ENCODE data around the gene HSPB6. TPM values are rescaled to one million over a fixed set of nuclear protein-coding genes. Genes with fewer than 3 reads are reported as not detected.
A peak's percentile ranks its signal among the peaks of the same experiment; 100 is the strongest.

HSPB6 gene
- total RNA-seq, 2 donors from 2014 or later = 35.0 to 117 TPM

- no peaks in the 10 kb centered on the region for H3K27me3 ChIP-seq
- TF ChIP-seq, protein P1, sequence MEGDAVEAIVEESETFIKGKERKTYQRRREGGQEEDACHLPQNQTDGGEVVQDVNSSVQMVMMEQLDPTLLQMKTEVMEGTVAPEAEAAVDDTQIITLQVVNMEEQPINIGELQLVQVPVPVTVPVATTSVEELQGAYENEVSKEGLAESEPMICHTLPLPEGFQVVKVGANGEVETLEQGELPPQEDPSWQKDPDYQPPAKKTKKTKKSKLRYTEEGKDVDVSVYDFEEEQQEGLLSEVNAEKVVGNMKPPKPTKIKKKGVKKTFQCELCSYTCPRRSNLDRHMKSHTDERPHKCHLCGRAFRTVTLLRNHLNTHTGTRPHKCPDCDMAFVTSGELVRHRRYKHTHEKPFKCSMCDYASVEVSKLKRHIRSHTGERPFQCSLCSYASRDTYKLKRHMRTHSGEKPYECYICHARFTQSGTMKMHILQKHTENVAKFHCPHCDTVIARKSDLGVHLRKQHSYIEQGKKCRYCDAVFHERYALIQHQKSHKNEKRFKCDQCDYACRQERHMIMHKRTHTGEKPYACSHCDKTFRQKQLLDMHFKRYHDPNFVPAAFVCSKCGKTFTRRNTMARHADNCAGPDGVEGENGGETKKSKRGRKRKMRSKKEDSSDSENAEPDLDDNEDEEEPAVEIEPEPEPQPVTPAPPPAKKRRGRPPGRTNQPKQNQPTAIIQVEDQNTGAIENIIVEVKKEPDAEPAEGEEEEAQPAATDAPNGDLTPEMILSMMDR (IDR thresholded peaks at IDR 0.05) = peak in 2 of 7 experiments; percentile 32 to 36
- TF ChIP-seq POLR2A (IDR thresholded peaks at IDR 0.05) = peak in 1 of 3 donors; percentile 63
- no peaks in the 10 kb centered on the region for H3K36me3 ChIP-seq (replicated peaks in 1 of 2; ENCODE audit: insufficient read depth in 1 of 2, low read depth in 2 of 2)
- H3K9me3 ChIP-seq = no peaks in the 10 kb centered on the region
- H3K4me1 ChIP-seq = peaks cover 49% of the 10 kb centered on the region
- H3K27ac ChIP-seq = peak within 1 kb of the TSS; percentile 97 to 100 (median 100)
- H3K4me3 ChIP-seq = peak within 1 kb of the TSS; percentile 67 to 78
- DNase-seq = peak; percentile 97 to 99 (median 99)
- peak; percentile 75 for ATAC-seq
- intact Hi-C loops (cut with DNase I) = no loop called here
- 0 to 1% methylated on average over 24 to 40 of the region's 40 CpGs for WGBS, 2 donors
Measured at GRCh38 chr19:35745328-35746086, 11.3 kb downstream of the HSPB6 start, which contains the start of the genes PSENEN and U2AF1L4. Gene PSENEN, plus strand, starts transcription at chr19:35745651. Its CDS starts 280 bp downstream, at chr19:35745931. Gene U2AF1L4, minus strand, starts transcription at chr19:35745418. Its CDS starts 27 bp downstream, at chr19:35745391.

GRCh38 chr19:35744430-35745327 lies 12.2 kb downstream of the HSPB6 start:
- ATAC-seq = peak; percentile 67
- WGBS, 2 donors = 4 to 8% methylated on average over 34 to 41 of the region's 41 CpGs
- peak in 1 of 3 donors; percentile 90 for TF ChIP-seq POLR2A (IDR thresholded peaks at IDR 0.05)
- TF ChIP-seq, protein P1 (IDR thresholded peaks at IDR 0.05) = peak in 6 of 7 experiments; percentile 9 to 53 (median 46)
- peak; percentile 95 to 98 (median 96) for DNase-seq
- intact Hi-C loops (cut with DNase I) = no loop called here
- H3K4me1 ChIP-seq = peaks cover 49% of the 10 kb centered on the region
- H3K27me3 ChIP-seq = no peaks in the 10 kb centered on the region
- peak overlapping the region; percentile 67 to 78 for H3K4me3 ChIP-seq
- H3K27ac ChIP-seq = peak overlapping the region; percentile 97 to 100 (median 100)
- H3K9me3 ChIP-seq = no peaks in the 10 kb centered on the region
- no peaks in the 10 kb centered on the region for H3K36me3 ChIP-seq (replicated peaks in 1 of 2; ENCODE audit: insufficient read depth in 1 of 2, low read depth in 2 of 2)

GRCh38 chr19:35743640-35744429 lies 13.0 kb downstream of the HSPB6 start:
- DNase-seq (no peak), ATAC-seq (no peak)
- Histone ChIP-seq H3K27ac (peak overlapping the region in 2 of 4 donors; percentile 99 to 100), H3K4me1 (peaks cover 45% of the 10 kb centered on the region), H3K36me3 (replicated peaks in 1 of 2; ENCODE audit: insufficient read depth in 1 of 2, low read depth in 2 of 2) (no peaks in the 10 kb centered on the region), H3K4me3 (no peak overlapping the region), H3K9me3 (no peaks in the 10 kb centered on the region), H3K27me3 (no peaks in the 10 kb centered on the region)
- 84 to 86% methylated on average over 16 to 19 of the region's 19 CpGs for WGBS, 2 donors
- intact Hi-C loops (cut with DNase I) = no loop called here
- TF ChIP-seq, protein P1 (IDR thresholded peaks at IDR 0.05) = no peak
- no peak for TF ChIP-seq POLR2A (IDR thresholded peaks at IDR 0.05)

- ATAC-seq (no peak), DNase-seq (peak in 1 of 4 donors; percentile 62)
- Histone ChIP-seq H3K27ac (peak within 1 kb of the TSS; percentile 8 to 85 (median 82)), H3K27me3 (no peaks in the 10 kb centered on the region), H3K9me3 (no peaks in the 10 kb centered on the region), H3K36me3 (replicated peaks in 1 of 2; ENCODE audit: insufficient read depth in 1 of 2, low read depth in 2 of 2) (peaks cover 4 to 7% of the 10 kb centered on the region in 2 donors), H3K4me3 (no peak within 1 kb of the TSS), H3K4me1 (peaks cover 39% of the 10 kb centered on the region)
- 76 to 86% methylated on average over 9 of the region's 9 CpGs for WGBS, 2 donors
- intact Hi-C loops (cut with DNase I) = no loop called here
- TF ChIP-seq, protein P1 (IDR thresholded peaks at IDR 0.05) = no peak
- TF ChIP-seq POLR2A (IDR thresholded peaks at IDR 0.05) = peak in 1 of 3 donors; percentile 26
Measured at GRCh38 chr19:35742121-35742724, 14.6 kb downstream of the HSPB6 start, which contains the start of gene IGFLR1. Gene IGFLR1, minus strand, starts transcription at chr19:35742452. Its CDS starts 1,272 bp downstream, at chr19:35741180.
